NCI-H2029 treated with DMSO at 0.1 percent for 48 hours (cell line): ENCODE data around the gene TTC1.
A peak's percentile ranks its signal among the peaks of the same experiment; 100 is the strongest.
"Not testable (repeated sequence)": the region's sequence is repeated elsewhere in the genome, so short reads cannot be mapped to it uniquely, and the experiment has no call there.

Experiments
- DNase-seq: peaks from one replicate; lab custom pipeline; 2025; lab: John Stamatoyannopoulos, UW

Gene TTC1

DNA sequence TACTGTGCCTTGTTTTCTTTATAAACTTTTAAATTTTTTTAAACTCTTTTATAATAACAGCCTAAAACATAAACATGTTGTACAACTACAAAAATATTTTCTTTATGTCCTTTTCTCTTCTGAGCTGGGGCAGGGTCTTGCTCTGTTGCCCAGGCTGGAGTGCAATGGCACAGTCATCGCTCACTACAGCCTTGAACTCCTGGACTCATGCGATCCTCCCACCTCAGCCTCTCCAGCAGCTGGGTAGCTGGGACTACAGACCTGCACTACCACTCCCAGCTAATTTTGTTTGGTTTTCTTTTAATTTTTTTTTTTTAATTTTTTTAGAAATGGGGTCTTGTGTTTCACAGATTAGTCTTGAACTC is 31.5 kb downstream of the TTC1 start:
- DNase-seq: no peak

DNA sequence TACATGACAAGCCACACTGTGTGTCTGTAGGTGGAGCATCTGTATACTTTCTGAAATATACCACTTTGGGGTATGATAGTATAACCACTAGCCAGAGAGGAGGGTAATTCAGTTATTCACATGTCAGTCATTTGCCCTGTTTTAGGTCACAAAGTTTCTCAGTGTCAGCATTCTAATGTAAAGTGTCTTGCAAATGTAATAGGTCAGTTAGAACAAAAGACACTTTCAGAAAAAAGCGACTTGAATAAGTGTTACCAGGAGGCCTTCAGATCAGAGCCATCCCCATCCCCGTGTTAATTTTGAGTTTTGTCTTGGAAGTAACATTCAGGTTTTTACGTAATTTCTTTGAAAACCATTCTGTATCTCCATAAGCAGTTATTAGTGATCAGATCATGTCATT is 33.7 kb downstream of the TTC1 start:
- no peak for DNase-seq

DNA sequence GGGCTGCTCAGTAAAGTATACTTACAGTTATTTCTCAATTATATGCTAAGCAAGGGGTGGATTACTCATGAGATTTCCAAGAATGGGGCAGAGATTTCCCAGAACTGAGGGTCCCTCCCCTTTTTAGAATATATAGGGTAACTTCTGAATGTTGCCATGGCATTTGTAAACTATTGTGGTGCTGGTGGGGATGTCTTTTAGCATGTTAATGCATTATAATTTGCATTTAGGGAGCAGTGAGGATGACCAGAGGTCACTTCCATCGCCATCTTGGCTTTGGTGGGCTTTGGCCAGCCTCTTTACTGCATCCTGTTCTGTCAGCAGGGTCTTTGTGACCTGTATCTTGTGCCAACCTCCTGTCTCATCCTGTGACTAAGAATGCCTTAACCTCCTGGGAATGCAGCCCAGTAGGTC is 35.5 kb downstream of the TTC1 start:
- DNase-seq: no peak

DNA sequence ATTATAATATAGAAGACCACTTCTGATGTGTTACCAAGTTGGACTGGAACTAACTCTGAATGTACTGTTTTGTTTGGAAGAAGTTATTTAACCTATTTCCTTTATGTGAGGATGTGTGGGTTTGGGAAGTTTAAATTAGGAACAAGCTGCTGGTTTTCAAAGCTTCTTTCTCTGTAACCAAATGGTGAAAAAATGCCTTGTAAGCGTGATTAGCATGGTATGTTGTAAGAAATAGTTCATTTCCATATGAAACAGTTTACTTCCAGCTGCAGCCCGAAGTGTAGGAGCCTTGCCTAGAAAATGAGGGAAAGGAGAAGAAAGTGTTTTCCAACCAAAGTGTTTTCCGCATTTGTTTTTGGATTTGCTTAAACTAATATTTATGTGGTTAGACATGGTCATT is 36.0 kb downstream of the TTC1 start:
- DNase-seq: no peak

DNA sequence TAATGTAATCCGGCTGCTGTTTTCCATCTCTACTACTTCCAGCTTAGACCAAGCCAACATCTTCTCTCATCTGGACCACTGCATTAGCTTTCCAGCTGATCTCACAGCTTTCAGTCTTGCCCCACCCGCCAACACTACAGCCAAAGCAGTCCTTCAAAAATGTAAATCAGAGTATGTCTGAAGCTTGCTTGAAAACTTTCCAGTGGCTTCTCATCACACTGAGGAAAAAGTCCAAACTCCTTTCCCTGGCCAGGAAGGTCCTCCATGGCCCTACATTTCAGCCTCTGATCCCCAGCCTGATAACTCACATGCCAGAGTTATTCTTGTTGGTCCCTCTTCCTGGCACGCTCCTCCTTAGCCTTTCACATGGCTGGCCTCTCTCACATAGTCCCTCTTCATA is 38.5 kb downstream of the TTC1 start:
- no peak for DNase-seq

DNA sequence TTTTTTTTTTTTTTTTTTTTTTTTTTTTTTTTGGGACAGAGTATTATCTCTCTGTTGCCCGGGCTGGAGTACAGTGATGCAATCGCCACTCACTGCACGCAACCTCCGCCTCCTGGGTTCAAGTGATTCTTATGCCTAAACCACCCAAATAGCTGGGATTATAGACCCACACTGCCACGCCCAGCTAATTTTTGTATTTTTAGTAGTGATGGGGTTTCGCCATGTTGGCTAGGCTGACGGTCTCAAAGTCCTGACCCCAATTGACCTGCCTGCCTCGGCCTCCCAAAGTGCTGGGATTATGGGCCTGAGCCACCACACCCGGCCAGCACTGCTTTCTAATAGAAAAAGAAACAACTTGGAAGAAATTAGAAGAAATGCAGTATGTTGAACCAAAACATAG is 39.2 kb downstream of the TTC1 start:
- no peak for DNase-seq

DNA sequence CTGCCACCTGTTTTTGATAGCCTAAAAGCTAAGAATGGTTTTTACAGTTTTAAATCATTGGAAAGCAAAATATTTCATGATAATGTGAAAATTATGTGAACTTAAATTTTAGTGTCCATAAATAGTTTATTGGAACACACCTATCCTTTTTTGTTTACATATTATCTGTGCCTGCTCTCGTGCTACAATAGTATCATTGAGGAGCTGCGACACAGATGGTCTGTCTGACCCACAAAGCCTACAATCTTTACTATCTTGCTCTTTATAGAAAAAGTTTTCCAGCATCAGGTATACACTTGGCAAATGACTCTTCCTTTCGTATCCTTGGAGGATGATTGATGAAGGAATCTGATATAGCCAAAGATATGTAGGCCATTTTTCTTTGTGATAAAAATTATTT is 40.2 kb downstream of the TTC1 start:
- DNase-seq: no peak

DNA sequence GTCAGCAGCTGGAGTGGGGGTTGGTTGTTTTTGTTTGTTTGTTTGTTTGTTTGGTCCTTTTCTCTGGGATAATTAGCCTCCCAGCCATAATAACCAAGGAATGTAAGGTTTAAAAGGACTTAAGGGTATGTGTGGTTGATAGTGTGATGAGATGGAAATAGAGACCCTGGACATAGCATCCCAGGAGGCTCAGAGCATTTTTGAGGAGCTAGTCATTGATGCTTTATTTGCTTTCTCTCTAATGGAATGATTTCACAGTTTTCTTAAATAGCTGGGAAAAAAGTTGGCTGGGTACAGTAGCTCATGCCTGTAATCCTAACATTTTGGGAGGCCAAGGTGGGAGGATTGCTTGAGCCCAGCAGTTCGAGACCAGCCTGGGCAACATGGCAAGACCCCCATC is 45.1 kb downstream of the TTC1 start:
- no peak for DNase-seq

DNA sequence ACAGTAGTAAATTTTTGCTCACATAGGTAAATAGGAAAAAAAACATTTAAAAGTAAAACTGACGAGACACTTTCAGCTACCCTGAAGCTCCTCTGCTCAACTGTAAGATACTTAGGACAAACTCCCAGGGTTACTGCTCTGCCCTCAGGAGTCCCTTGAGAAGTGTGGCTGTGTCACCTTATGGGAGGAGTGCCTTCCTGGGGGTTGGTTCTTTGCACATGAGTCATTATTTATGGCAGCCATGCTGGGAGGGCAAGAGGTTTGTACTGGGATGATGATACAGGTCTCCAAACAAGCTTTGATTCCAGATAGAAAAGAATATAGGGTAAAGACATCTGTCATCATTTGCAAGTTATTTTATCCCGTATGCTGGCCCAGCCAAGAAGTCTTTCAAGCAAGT is 45.9 kb downstream of the TTC1 start:
- DNase-seq: no peak

DNA sequence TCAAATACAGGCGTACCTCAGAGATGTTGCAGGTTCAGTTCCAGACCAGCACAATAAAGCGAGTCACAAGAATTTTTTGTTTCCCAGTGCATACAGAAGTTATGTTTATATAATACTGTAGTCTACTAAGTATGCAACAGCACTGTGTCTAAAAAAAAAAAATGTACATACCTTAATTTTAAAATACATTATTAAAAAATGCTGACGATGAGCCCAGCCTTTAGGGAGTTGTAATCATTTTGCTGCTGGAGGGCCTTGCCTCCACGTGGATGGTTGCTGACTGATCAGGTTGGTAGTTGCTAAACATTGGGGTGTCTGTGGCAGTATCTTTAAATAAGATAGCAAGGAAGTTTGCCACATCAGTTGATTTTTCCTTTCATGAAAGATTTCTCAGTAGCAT is 48.3 kb downstream of the TTC1 start:
- no peak for DNase-seq

DNA sequence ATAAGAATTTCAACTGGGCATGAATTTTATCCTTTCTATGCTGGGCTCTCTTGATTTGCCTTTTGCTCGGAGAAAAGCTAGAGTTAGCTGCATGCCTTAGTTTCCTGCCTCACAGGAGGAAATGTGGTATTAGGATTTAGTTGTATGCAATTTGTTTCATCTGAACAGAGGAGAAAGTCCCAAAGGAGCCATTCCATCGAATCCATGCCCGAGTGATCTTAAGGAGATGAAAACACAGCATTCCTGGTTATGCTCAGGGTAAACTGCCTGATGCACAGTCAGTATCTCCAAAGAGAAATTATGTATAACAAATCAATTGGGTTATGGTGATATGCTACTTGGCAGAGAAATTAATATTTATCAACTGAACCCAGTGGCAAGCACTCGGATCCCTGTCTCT is 51.1 kb downstream of the TTC1 start:
- no peak for DNase-seq

DNA sequence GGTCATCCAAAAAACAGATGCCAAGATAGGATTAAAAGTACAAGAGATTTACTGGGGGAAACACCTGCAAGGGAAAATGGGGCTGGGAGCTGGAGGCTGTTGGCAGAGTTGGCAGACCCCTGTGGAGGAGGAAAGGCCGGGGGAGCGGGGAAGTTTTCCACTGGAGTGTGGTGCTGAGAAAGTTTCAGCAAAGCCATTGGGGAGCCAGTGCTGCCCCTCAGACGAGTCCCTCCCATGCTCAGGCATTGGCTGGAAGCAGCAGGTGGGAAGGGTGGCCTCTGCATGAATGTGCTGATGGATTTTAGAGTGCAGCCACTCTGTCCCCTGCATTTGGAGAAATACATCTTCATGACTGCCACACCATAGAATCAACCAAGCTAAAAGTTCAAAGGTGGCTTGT is 52.8 kb downstream of the TTC1 start:
- DNase-seq: no peak

DNA sequence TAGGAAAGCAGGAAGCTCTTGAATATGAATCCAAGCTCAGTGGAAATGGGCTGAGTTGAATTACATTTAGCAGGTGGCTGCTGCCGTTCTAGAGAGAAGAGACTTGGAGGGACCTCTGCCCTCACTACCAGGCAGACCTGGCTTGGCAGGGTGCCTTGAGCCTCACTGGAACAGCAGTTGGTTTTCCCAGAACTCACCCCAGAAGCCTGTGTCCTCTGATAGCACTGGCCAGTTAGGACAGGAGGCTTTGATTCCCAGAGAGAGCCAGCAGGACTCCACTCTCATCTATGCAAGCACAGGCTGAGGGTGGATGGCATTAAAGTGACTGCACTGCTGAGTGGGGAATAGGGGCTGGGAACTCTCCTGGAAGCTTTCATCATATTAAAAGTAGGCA is 55.5 kb downstream of the TTC1 start:
- DNase-seq: no peak

DNA sequence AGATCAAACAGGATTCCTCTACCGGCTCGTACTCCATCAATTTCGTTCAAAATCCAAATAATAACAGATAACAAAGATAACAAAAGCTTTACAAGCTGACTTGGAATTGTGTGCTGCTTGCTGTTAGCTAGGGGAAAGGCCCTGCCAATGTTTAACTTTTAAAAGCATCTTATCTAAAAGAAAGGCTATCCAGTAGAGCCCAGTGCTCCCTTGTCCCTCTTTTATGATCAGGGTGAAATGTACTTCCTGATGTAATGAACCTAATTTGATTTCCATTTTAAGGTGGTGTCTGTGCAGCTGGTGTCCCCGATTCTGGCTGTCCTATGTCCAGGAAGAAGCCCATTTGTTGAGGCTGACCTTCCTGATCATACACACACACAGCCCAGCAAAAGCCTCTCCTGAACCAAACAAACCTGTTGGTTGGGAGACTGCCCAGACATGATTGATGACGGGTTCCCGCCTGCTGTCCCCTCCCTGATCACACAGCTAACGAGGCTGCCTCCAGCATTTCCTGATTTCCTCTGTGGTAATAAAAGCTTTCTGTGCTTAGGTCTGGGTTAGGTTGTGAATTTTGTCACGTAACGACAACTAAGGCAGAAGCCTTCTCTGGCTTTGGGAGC is 56.2 kb downstream of the TTC1 start:
- DNase-seq: peak; percentile 10

DNA sequence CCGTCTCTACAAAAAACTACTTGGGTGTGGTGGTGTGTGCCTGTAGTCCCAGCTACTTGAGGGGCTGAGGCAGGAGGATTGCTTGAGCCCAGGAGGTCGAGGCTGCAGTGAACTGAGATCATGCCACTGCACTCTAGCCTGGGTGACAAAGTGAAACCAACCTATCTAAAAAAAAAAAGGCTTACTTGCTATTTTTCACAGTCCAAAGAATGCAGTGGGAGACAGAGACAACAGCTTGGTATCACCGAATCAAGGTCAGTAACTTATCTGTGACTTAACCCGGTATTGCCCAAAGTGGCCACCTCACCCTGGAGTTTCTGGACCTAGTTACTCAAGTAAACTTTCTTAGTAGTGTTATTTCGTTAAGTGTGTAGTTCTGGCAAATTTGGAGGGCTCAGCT is 60.2 kb downstream of the TTC1 start:
- not testable (repeated sequence) for DNase-seq

DNA sequence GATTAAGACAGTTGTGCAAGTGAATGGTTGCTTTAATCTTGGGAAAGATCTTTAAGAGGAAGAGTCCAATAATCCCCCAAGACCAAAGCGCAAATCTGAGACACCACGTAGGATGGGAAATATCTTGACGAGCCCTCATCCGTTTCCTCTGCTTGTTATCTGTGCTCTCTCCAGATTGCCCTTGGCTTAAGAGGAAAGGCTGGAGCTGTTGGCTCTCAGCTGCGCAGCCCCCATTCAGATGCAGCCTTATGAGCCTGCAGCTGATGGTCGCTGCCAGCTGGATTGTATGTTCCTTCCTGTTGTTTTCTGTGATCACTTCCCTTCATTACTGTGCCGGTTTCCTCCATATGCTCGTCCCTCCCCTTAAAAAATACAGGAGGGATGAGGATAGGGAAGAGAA is 62.6 kb downstream of the TTC1 start:
- no peak for DNase-seq

DNA sequence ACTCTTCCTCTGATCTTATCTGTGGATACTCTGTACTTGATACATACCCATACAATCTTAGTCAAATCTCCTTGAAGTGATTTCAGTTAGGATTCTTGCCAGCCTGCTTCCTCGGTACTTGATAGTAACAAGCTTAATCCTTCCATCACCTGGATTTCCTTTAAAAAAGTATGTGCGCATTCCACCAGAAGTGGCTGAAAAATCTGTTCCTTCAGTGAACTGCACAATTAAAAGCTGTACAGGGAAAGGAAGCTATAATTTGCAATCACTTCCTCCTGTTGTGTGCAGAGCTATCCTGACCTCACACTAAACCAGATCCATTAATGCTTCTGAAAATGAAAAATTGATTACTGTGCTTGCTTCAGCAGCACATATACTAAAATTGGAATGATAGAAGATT is 63.0 kb downstream of the TTC1 start:
- DNase-seq: no peak

DNA sequence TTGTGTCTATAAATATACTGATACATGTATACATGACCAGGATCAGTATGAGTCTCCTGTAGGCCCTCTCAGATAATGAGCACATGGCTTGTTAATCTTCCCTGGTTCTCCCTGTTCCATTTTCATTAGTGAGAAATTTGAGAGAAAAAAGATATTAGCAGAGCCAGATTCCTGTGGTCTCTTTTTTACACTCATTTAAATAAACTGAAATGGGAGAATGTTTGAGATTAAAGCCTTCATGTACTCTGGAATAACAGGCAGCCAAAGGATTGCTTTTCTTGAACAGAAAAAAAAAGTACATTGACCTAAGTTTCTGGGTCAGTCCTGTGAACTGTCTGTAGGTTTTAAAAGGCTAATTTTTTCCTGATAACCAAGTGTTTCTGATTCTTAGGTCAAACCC is 66.1 kb downstream of the TTC1 start:
- DNase-seq: no peak

DNA sequence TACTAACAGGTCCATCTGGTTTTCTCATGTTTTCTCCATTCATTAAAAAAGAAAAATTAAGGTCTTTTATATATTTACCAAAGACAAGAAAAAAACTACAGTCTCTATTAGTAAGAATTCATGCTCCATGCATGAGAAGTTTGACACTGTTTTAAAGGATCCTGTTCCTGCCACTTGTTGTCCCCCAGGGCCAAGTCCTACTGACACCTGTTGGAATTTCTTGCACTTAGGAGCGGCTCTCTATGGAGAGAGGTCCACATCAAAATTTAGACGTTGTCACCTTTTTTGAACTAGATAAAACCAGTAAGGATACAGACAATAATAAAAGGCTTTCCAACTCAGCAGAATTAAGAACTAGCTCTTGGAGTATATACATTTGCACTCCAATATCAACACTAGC is 68.1 kb downstream of the TTC1 start:
- no peak for DNase-seq

DNA sequence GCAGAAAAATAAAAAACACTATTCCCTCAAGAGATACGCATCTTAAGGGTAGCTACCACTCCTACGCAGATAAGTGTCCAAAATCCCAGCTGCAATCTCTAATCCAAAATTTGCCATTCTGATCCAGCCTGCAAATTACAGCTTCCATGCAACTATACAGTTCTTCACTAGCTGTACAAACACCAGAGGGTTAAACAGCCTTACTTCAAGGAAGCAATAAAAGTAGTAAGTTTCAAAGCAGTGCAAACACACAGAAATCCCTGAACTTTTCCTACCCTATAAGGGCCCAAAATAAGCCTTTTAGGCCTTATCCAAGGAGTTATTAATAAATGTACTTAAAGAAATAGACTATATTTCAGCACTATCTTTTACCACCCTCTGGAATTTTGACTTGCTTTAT is 70.8 kb downstream of the TTC1 start:
- DNase-seq: no peak

DNA sequence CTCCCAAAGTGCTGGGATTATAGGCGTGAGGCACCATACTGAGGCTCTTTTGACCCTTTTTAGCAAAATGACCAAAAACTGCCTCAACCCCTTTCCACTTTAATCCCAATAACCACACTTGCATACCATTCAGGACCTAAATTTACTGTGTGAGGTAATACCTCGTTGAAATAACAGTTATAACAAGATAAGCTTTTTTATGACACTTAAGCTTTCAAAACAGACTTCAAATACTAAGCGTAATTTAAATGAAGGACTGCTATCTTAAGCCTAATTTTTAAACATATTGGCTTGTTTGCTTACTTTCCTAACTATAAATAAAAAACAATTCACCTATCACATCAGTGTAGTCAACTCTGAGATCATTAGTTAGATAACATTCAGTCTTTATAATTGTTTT is 72.6 kb downstream of the TTC1 start:
- no peak for DNase-seq

DNA sequence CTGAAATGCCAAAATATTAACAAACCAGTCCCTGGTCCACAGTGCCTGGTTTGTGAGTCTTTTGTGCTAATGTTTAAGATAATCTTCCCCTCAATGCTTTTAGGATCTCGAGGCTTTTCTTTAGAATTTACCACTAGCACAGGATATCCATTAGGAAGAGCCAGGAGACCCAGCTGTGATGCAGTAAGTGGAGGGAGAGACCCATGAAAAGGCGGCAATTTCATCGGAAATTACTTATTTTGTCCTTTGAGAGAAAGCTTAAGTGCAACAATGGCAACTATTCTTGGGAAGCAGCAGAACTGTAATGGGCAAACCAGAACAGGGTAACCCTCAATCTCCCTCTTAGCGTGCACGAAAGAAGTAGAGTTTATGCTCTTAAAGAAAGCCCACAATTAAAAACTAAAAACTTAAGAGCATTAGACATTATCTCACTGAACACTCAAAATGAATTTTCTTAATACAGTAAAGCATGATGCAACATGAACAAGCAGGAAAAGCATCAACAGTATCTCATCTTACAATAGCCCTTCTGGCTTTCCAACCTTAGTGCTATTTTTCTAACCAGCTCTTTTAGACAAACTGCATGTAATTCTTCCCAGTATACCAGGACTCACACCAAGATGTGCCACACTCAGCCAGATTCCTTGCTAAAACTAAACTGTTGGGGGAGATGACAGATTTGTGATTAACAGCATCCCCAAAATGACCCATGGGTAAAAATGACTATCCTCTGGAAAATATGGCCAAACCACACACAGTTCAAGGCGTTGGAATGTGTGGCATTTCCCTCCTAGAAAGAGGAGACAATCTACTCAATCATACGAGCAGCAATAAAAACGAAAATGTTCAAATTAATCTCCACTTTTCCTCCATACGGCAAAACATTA is 73.9 kb downstream of the TTC1 start:
- DNase-seq: no peak

DNA sequence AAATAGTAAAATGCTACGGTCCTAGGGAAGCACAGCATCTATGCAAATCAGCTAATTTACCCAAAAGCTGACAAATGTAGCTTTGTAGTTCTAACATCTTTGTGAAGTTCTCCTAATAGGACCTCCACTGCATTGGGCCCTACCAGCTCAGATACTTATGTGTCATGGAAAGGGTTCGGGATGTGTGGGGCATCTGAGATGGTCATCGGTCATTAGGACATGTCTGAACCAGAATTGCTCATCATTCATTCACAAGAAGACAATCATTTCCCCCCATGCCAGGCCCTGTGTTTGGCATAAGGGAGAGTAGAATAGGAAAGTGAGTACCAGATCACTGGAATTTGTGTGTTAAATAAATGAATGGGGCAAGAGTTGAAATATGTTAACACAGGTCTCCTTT is 74.6 kb downstream of the TTC1 start:
- no peak for DNase-seq

DNA sequence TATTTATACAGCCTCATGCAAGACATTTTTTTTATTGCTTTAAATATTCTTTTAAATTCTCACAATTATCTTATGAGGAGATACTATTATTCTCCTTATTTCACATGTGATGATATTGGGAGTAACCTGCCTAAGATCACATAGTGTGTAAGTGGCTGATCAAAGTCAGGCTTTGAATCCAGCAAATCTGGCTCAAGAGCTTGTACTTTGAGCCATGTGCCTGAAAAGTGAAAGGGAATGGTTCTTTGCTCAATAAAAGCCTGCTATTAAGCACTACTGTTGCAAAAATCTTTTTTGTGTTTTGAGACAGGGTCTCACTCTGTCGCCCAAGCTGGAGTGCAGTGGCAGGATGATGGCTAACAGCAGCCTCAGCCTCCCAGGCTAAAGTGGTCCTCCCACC is 75.2 kb downstream of the TTC1 start:
- no peak for DNase-seq
